Endothelial cell of umbilical vein (primary cell): ENCODE data around the gene TNIK. TPM values are rescaled to one million over a fixed set of nuclear protein-coding genes. Genes with fewer than 3 reads are reported as not detected.

ENCODE experiments used
- BruUV-seq: library from RNA; stranded (reverse); fragments of 400-500 nt; replicated peaks from 2 replicates; lab custom pipeline; 2021; lab: Mats Ljungman, UMichigan
- CTCF ChIA-PET: fragments of 300-600, 350-600 bp; sonication (Branson Sonifier 250); formaldehyde crosslinking; loops from one replicate; lab custom pipeline; 2021; ENCODE audit warnings: antibody characterized with exemption, inconsistent platforms; lab: Charles Lee
- POLR2A ChIA-PET: fragments of 300-600, 350-600 bp; sonication (Branson Sonifier 250); formaldehyde crosslinking; loops from one replicate; lab custom pipeline; 2021; ENCODE audit warnings: antibody characterized with exemption, inconsistent platforms; lab: Charles Lee
- DNase-seq: peaks from one replicate; pipeline ENCODE4 v3.0.0-alpha.2; 2011; ENCODE audit warnings: low read depth, low spot score
- FAIRE-seq: peaks from 2 replicates; lab custom pipeline; 2011; peaks lifted over from hg19 to GRCh38; lab: Jason Lieb, UNC
- H2AFZ ChIP-seq: 2 replicates; pipeline ENCODE4 v1.6.0; 2012; ENCODE audit warnings: low read depth, low read length, control low read depth, inconsistent platforms
- H3K27ac ChIP-seq: 2 replicates; pipeline ENCODE4 v1.5.1; 2011; ENCODE audit warnings: low read depth, mild to moderate bottlenecking, control low read depth, low read length, moderate library complexity; ENCODE audit not compliant: insufficient read depth
- H3K27me3 ChIP-seq, 2 experiments: 2 replicates each; pipeline versions ENCODE4 v1.6.0 to v1.6.1; 2011; ENCODE audit warnings: low read length in 2 of 2, mixed read lengths in 1 of 2; ENCODE audit not compliant: control insufficient read depth in 2 of 2, insufficient read depth in 2 of 2
- H3K36me3 ChIP-seq, 2 experiments: 2 replicates in 1 of 2; 3 replicates in 1 of 2; pipeline ENCODE4 v1.5.1; 2011; ENCODE audit warnings: low read length in 2 of 2, mild to moderate bottlenecking in 1 of 2, moderate library complexity in 1 of 2; ENCODE audit not compliant: control insufficient read depth in 2 of 2, insufficient read depth in 2 of 2; ENCODE audit errors: extremely low read depth in 1 of 2
- H3K4me1 ChIP-seq: 3 replicates; pipeline ENCODE4 v1.5.1; 2011; ENCODE audit warnings: mild to moderate bottlenecking, low read length; ENCODE audit not compliant: control insufficient read depth, insufficient read depth; ENCODE audit errors: extremely low read depth
- H3K4me2 ChIP-seq: 2 replicates; pipeline ENCODE4 v1.6.1; 2011; ENCODE audit warnings: low read length, control low read depth, mixed read lengths; ENCODE audit not compliant: insufficient read depth
- H3K4me3 ChIP-seq, 3 experiments: fragments of 200-600 bp in 1 of 3; sonication (generic), shearing (Covaris generic) in 1 of 3; replicated peaks in 1 of 3; 2 replicates each; pipeline ENCODE4 v1.5.1; 2011 to 2016; ENCODE audit warnings: control low read depth in 3 of 3, low read length in 3 of 3, mild to moderate bottlenecking in 2 of 3, inconsistent platforms in 1 of 3, low read depth in 1 of 3, moderate library complexity in 1 of 3; ENCODE audit not compliant: insufficient read depth in 1 of 3
- H3K79me2 ChIP-seq: 2 replicates; pipeline ENCODE4 v1.6.0; 2012; ENCODE audit warnings: low read length, inconsistent platforms; ENCODE audit not compliant: control insufficient read depth, insufficient read depth
- H3K9ac ChIP-seq: replicated peaks from 2 replicates; pipeline ENCODE3; 2011; ENCODE audit warnings: low read length, control low read depth; ENCODE audit not compliant: insufficient read depth; ENCODE audit errors: extremely low read depth
- H3K9me1 ChIP-seq: replicated peaks from 3 replicates; pipeline ENCODE4 v1.6.0; 2011; ENCODE audit warnings: mild to moderate bottlenecking, low read length; ENCODE audit not compliant: control insufficient read depth, insufficient read depth; ENCODE audit errors: extremely low read depth
- H3K9me3 ChIP-seq: replicated peaks from 2 replicates; pipeline ENCODE4 v1.5.1; 2012; ENCODE audit warnings: low read length, inconsistent platforms; ENCODE audit not compliant: control insufficient read depth, insufficient read depth
- H4K20me1 ChIP-seq: replicated peaks from 2 replicates; pipeline ENCODE3; 2011; ENCODE audit warnings: mild to moderate bottlenecking, low read length; ENCODE audit not compliant: control insufficient read depth, insufficient read depth; ENCODE audit errors: extremely low read depth
- CTCF ChIP-seq, 2 donors: IDR thresholded peaks; 1 replicate in 1 of 2; 2 replicates in 1 of 2; pipeline ENCODE4 v1.5.1; 2011; ENCODE audit warnings: low read length in 2 of 2, mild to moderate bottlenecking in 2 of 2, moderate library complexity in 2 of 2, control low read depth in 1 of 2, inconsistent platforms in 1 of 2, low read depth in 1 of 2; ENCODE audit not compliant: insufficient read depth in 1 of 2; ENCODE audit errors: extremely low read depth in 1 of 2
- EZH2 ChIP-seq: IDR thresholded peaks from 2 replicates; pipeline ENCODE4 v1.6.1; 2012; ENCODE audit warnings: borderline replicate concordance, low read depth, mild to moderate bottlenecking, moderate library complexity, low read length, inconsistent platforms; ENCODE audit not compliant: severe bottlenecking
- FOS ChIP-seq: IDR thresholded peaks from 2 replicates; pipeline ENCODE4 v1.6.1; 2011; ENCODE audit warnings: mild to moderate bottlenecking, low read length, moderate library complexity, borderline replicate concordance; ENCODE audit not compliant: insufficient read depth
- GATA2 ChIP-seq: IDR thresholded peaks from 2 replicates; pipeline ENCODE4 v1.7.0; 2011; ENCODE audit warnings: low read depth, mild to moderate bottlenecking, moderate library complexity, mixed read lengths, low read length; ENCODE audit not compliant: insufficient read length, insufficient read depth
- JUN ChIP-seq: IDR thresholded peaks from 2 replicates; pipeline ENCODE4 v1.6.1; 2011; ENCODE audit warnings: borderline replicate concordance, low read depth; ENCODE audit not compliant: insufficient read length, insufficient read depth
- MAX ChIP-seq: IDR thresholded peaks from 2 replicates; pipeline ENCODE4 v1.6.1; 2011; ENCODE audit not compliant: insufficient read depth, insufficient read length
- MYC ChIP-seq: IDR thresholded peaks from one replicate; pipeline ENCODE4 v1.6.1; 2011; ENCODE audit warnings: mild to moderate bottlenecking, low read depth, low read length
- POLR2A ChIP-seq: IDR thresholded peaks from 2 replicates; pipeline ENCODE4 v1.6.1; 2012; ENCODE audit warnings: low read depth, mild to moderate bottlenecking, control low read depth, low read length
- POLR2AphosphoS5 ChIP-seq: IDR thresholded peaks from 2 replicates; pipeline ENCODE4 v1.6.1; 2012; ENCODE audit warnings: low read depth, mild to moderate bottlenecking, control low read depth, low read length, moderate library complexity; ENCODE audit not compliant: insufficient read depth
- dilution Hi-C: fragments of 300-500 bp; cut with MboI; formaldehyde crosslinking; loops from one replicate; pipeline ENCODE4 v1.15.0; 2019; ENCODE audit warnings: low sequenced_read_pairs; ENCODE audit not compliant: extremely low pct_ligation_motif_present
- intact Hi-C: fragments of 100-400 bp; cut with micrococcal nuclease; formaldehyde crosslinking; loops from one replicate; pipeline ENCODE4 v1.10.0; 2022
- polyA plus RNA-seq, 4 experiments: library from polyadenylated mRNA; depleted of rRNA in 3 of 4; stranded (reverse) in 3 of 4; unstranded in 1 of 4; fragments of >200 nt; gene quantifications; 2 replicates each; pipeline versions ENCODE4 v1.2.1 to v1.2.3, GENCODE V29; 2011 to 2012; ENCODE audit warnings: missing spikeins in 1 of 4
- total RNA-seq: library from RNA; stranded (reverse); gene quantifications from 2 replicates; pipeline ENCODE4 v1.2.3, GENCODE V29; 2021

TNIK gene
- total and polyA plus RNA-seq, 2 donors (not counting 3 experiments of a cell fraction or from before 2014, with no cell fraction given): 10.9 to 39.7 TPM

- TF ChIP-seq GATA2 (no peak), POLR2A (no peak), MYC (no peak), FOS (no peak), EZH2 (no peak), POLR2AphosphoS5 (no peak), MAX (no peak), JUN (no peak), CTCF (IDR thresholded peaks at IDR 0.05; ENCODE audit: extremely low read depth in 1 of 2, insufficient read depth in 1 of 2, low read depth in 1 of 2, low read length in 2 of 2) (no peak)
- peak overlapping the region; percentile 3 for H3K4me2 ChIP-seq
- peak overlapping the region; percentile 35 for H3K27ac ChIP-seq
- H3K9me3 ChIP-seq: no peaks in the 10 kb centered on the region
- ChIA-PET CTCF (interaction anchor here (0.8 to 1.8 kb wide), 4 partner anchors 9 to 147 kb away, joined by 3 to 5 read pairs (median 4); no protein-coding TSS in a partner anchor), POLR2A (no interaction called here)
- FAIRE-seq: no peak
- H4K20me1 ChIP-seq: no peaks in the 10 kb centered on the region
- DNase-seq: no peak
- no peak overlapping the region for H3K4me3 ChIP-seq
- no peaks in the 10 kb centered on the region for H3K9me1 ChIP-seq
- peaks cover 20% of the 10 kb centered on the region for H3K79me2 ChIP-seq
- peaks cover 59% of the 10 kb centered on the region for H3K4me1 ChIP-seq
- no TSS peak for BruUV-seq
- H3K27me3 ChIP-seq: no peaks in the 10 kb centered on the region
- no peak overlapping the region for H2AFZ ChIP-seq
- dilution Hi-C loops: no loop called here
- H3K36me3 ChIP-seq: no peaks in the 10 kb centered on the region
- no peak overlapping the region for H3K9ac ChIP-seq
- intact Hi-C loops: loop anchor here (5.0 kb wide), 1 partner anchor 68 kb away; no protein-coding TSS in a partner anchor
These were observed 105.3 kb downstream of the TNIK start for GRCh38 chr3:171354706-171355582.
